PFSK-1 (cell line): ENCODE measurements around the gene ANO10.

Source experiments
- FOXP2 ChIP-seq: optimal IDR thresholded peaks from 2 replicates; pipeline ENCODE3; 2011; ENCODE audit warnings: borderline replicate concordance, control low read depth, inconsistent platforms; ENCODE audit not compliant: insufficient read depth; ENCODE audit errors: extremely low read length, extremely low read depth
- POLR2AphosphoS5 ChIP-seq: IDR thresholded peaks from 2 replicates; pipeline ENCODE4 v1.6.1; 2012; ENCODE audit warnings: low read depth, mild to moderate bottlenecking, control low read depth, low read length, moderate library complexity
- SIN3A ChIP-seq: IDR thresholded peaks from 2 replicates; pipeline ENCODE4 v1.6.1; 2012; ENCODE audit warnings: mild to moderate bottlenecking, low read length, moderate library complexity, borderline replicate concordance; ENCODE audit not compliant: insufficient read depth
- TAF1 ChIP-seq: IDR thresholded peaks from 2 replicates; pipeline ENCODE4 v1.6.1; 2012; ENCODE audit warnings: low read length, control low read depth, borderline replicate concordance; ENCODE audit not compliant: insufficient read depth
- TF ChIP-seq, protein P1 (sequence below), 2 experiments: IDR thresholded peaks; 2 replicates each; pipeline versions ENCODE4 v1.6.1 to v1.8.0; 2011 to 2012; ENCODE audit warnings: low read depth in 2 of 2, low read length in 2 of 2, control low read depth in 1 of 2, inconsistent platforms in 1 of 2, mild to moderate bottlenecking in 1 of 2, moderate library complexity in 1 of 2; ENCODE audit not compliant: insufficient read depth in 1 of 2

DNA sequence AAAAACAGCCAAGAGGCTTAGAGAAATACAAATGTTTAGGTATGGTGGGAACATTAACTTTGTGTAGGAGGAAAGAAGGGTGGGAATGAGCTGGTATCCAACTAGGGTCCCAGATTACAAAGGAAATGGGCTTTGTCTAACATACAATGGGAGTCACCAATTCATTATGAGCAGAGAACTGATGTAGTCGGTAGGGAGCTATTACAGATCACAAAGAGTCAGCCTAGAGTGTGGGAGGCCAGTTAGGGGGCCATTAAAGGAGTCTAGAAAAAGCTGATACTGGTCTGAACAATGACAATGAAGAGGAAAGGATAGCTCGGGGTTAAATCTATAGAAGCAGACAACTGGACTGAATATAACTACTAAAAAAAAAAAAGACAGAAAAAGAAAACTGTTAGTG is 15.5 kb downstream of the ANO10 start:
- TF ChIP-seq TAF1, result no peak
- TF ChIP-seq FOXP2, result no peak
- TF ChIP-seq POLR2AphosphoS5, result no peak
- no peak for TF ChIP-seq SIN3A
- TF ChIP-seq, protein P1, sequence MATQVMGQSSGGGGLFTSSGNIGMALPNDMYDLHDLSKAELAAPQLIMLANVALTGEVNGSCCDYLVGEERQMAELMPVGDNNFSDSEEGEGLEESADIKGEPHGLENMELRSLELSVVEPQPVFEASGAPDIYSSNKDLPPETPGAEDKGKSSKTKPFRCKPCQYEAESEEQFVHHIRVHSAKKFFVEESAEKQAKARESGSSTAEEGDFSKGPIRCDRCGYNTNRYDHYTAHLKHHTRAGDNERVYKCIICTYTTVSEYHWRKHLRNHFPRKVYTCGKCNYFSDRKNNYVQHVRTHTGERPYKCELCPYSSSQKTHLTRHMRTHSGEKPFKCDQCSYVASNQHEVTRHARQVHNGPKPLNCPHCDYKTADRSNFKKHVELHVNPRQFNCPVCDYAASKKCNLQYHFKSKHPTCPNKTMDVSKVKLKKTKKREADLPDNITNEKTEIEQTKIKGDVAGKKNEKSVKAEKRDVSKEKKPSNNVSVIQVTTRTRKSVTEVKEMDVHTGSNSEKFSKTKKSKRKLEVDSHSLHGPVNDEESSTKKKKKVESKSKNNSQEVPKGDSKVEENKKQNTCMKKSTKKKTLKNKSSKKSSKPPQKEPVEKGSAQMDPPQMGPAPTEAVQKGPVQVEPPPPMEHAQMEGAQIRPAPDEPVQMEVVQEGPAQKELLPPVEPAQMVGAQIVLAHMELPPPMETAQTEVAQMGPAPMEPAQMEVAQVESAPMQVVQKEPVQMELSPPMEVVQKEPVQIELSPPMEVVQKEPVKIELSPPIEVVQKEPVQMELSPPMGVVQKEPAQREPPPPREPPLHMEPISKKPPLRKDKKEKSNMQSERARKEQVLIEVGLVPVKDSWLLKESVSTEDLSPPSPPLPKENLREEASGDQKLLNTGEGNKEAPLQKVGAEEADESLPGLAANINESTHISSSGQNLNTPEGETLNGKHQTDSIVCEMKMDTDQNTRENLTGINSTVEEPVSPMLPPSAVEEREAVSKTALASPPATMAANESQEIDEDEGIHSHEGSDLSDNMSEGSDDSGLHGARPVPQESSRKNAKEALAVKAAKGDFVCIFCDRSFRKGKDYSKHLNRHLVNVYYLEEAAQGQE (IDR thresholded peaks at IDR 0.05; ENCODE audit: insufficient read depth in 1 of 2, low read depth in 2 of 2, low read length in 2 of 2), result no peak
